ENCODE data around the gene CACHD1.
"Not testable (repeated sequence)": the region's sequence is repeated elsewhere in the genome, so short reads cannot be mapped to it uniquely, and the experiment has no call there.

GRCh38 chr1:64702670-64703069 is 232.7 kb downstream of the CACHD1 start:
- not testable (repeated sequence) for TF ChIP-seq POLR2A (IDR thresholded peaks at IDR 0.05; ENCODE audit: low read length); GATA1 (IDR thresholded peaks at IDR 0.05; ENCODE audit: low read depth, low read length)

Data from erythroblast (primary cell).